Esophagus squamous epithelium (tissue), 5 donors: ENCODE measurements around the gene SURF2. TPM values are rescaled to one million over a fixed set of nuclear protein-coding genes. Genes with fewer than 3 reads are reported as not detected.
A peak's percentile ranks its signal among the peaks of the same experiment; 100 is the strongest.

Experiments used
- DNase-seq: peaks from one replicate; lab custom pipeline; 2025; lab: John Stamatoyannopoulos, UW
- H3K27ac ChIP-seq, 4 donors: fragments of 200-600 bp; sonication (generic); one replicate each; pipeline ENCODE4 v1.5.1; 2016 to 2019; ENCODE audit warnings: mild to moderate bottlenecking in 1 of 4
- H3K27me3 ChIP-seq, 4 donors: fragments of 200-600 bp; sonication (generic); 1 replicate in 3 of 4; 2 replicates in 1 of 4; pipeline versions ENCODE4 v1.5.1 to v1.6.0; 2017 to 2021; ENCODE audit warnings: antibody characterized with exemption in 1 of 4
- H3K36me3 ChIP-seq, 3 donors: fragments of 200-600 bp; sonication (generic); one replicate each; pipeline ENCODE4 v1.5.1; 2016 to 2019
- H3K4me1 ChIP-seq, 3 donors: fragments of 200-600 bp; sonication (generic); one replicate each; pipeline ENCODE4 v1.5.1; 2017 to 2019
- H3K4me3 ChIP-seq, 4 donors: fragments of 200-600 bp; sonication (generic); 1 replicate in 3 of 4; 2 replicates in 1 of 4; pipeline ENCODE4 v1.5.1; 2016 to 2019; ENCODE audit warnings: mild to moderate bottlenecking in 2 of 4, moderate library complexity in 1 of 4
- H3K9me3 ChIP-seq, 3 donors: fragments of 200-600 bp; sonication (generic); one replicate each; pipeline ENCODE4 v1.5.1; 2016 to 2019
- CTCF ChIP-seq, 6 experiments: fragments of 450-650 bp in 4 of 6; fragments of 200-600 bp in 2 of 6; sonication (generic) in 2 of 6; IDR thresholded peaks; one replicate each; pipeline ENCODE4 v1.5.1; 2016 to 2019; ENCODE audit warnings: antibody characterized with exemption in 6 of 6, mild to moderate bottlenecking in 4 of 6, moderate library complexity in 4 of 6
- POLR2A ChIP-seq, 4 donors: fragments of 450-650 bp; IDR thresholded peaks; one replicate each; pipeline ENCODE4 v1.6.1; 2017; ENCODE audit warnings: antibody characterized with exemption in 4 of 4, mild to moderate bottlenecking in 4 of 4, moderate library complexity in 3 of 4
- WGBS, 2 donors: methylation state at CpG; one replicate each; pipeline ENCODE4 v1.1.5; 2018; 5-methylcytosine and 5-hydroxymethylcytosine counted together
- intact Hi-C: fragments of 100-400 bp; cut with DNase I; formaldehyde crosslinking; loops from one replicate; pipeline ENCODE4 v1.15.0; 2022
- total RNA-seq, 4 donors: library from RNA; depleted of rRNA; stranded (reverse); fragments of >200 nt; gene quantifications; one replicate each; pipeline ENCODE4 v1.1.0, GENCODE V29; 2016
- donor health status: DM: yes; HTN: yes; CAD: no.

Gene SURF2
- total RNA-seq, 4 donors from 2014 or later, result 30.1 to 36.8 (median 33.6) TPM

DNA sequence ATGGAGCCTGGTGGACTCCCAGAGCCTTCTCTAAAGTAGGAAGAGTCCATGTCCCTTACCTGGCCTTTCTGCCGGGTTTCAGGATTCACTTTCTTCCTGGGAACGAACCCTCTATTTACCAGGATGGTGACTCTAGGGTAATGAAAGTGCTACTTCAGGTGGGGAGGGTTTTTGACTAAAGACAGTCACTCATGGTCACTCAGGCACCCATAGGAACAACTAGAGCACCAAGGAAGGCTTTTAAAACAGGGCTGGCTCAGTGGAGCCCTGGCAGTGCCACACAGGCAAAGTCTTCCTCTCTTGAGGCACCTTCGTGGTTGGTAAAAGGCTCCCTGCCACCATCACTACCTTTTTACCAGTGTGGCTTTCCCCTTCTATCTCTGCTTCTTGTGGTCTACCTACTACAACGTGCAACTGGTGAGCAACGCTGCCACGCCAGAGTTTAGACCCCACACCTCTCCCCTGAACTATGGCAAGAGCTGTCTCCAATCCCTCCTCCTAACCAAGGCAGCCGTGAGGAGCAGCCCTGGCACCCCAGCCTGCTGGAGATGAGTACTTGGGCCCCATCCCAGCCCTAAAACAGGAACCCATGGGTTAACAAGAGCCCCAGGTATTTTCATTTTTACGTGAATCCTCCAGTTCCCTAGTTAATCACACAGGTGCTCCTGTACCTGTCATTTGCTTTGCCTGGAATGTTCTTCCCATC, 3.6 kb upstream of the SURF2 start:
- H3K9me3 ChIP-seq, result no peaks in the 10 kb centered on the region
- H3K4me1 ChIP-seq, result peaks cover 19 to 66% (median 34%) of the 10 kb centered on the region in 3 donors
- TF ChIP-seq CTCF (IDR thresholded peaks at IDR 0.05) (no peak), POLR2A (IDR thresholded peaks at IDR 0.05) (no peak)
- no peak overlapping the region for H3K4me3 ChIP-seq
- 59 to 70% methylated on average over 6 of the region's 8 CpGs for WGBS, 2 donors
- H3K36me3 ChIP-seq, result peaks cover 29 to 60% (median 32%) of the 10 kb centered on the region in 3 donors
- DNase-seq, result no peak
- intact Hi-C loops, result no loop called here
- H3K27me3 ChIP-seq, result no peaks in the 10 kb centered on the region
- H3K27ac ChIP-seq, result no peak overlapping the region

GRCh38 chr9:133353548-133353947, 2.8 kb upstream of the SURF2 start:
- intact Hi-C loops, result no loop called here

DNA sequence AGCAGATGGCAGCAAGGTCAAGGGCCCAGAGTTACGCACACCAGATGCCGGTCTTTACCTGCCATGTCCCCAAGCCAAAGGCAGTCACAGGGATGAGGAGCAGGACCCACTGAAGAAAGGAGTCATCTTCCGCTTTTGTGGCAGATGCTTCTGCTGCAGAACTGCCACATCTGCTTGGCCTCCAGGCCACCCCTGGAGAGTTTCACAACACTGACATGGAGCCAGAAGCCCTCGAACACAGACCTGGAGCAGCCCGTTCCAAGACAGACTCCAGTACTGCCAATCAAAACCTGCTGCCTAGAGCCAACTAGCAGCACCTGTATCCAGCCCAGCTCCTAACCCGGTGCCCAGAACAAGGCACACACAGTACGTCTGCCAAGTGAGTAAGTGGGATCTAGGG, 1.6 kb upstream of the SURF2 start:
- Histone ChIP-seq H3K4me1 (peaks cover 17 to 72% (median 25%) of the 10 kb centered on the region in 3 donors), H3K4me3 (no peak overlapping the region), H3K27ac (no peak overlapping the region), H3K36me3 (peaks cover 26 to 64% (median 32%) of the 10 kb centered on the region in 3 donors), H3K27me3 (no peaks in the 10 kb centered on the region), H3K9me3 (no peaks in the 10 kb centered on the region)
- intact Hi-C loops, result no loop called here
- DNase-seq, result no peak
- 68 to 71% methylated on average over 3 to 7 of the region's 7 CpGs for WGBS, 2 donors
- TF ChIP-seq CTCF (IDR thresholded peaks at IDR 0.05) (no peak), POLR2A (IDR thresholded peaks at IDR 0.05) (no peak)

More at GRCh38 chr9:133353548-133353947, 2.8 kb upstream of the SURF2 start:
- Histone ChIP-seq H3K36me3 (peaks cover 29 to 62% (median 32%) of the 10 kb centered on the region in 3 donors), H3K27me3 (no peaks in the 10 kb centered on the region), H3K4me1 (peaks cover 20 to 72% (median 36%) of the 10 kb centered on the region in 3 donors), H3K4me3 (no peak overlapping the region), H3K9me3 (no peaks in the 10 kb centered on the region), H3K27ac (no peak overlapping the region)
- WGBS, 2 donors, result 74 to 90% methylated on average over 5 of the region's 5 CpGs
- no peak for DNase-seq
- TF ChIP-seq POLR2A (IDR thresholded peaks at IDR 0.05), result no peak
- no peak for TF ChIP-seq CTCF (IDR thresholded peaks at IDR 0.05)

DNA sequence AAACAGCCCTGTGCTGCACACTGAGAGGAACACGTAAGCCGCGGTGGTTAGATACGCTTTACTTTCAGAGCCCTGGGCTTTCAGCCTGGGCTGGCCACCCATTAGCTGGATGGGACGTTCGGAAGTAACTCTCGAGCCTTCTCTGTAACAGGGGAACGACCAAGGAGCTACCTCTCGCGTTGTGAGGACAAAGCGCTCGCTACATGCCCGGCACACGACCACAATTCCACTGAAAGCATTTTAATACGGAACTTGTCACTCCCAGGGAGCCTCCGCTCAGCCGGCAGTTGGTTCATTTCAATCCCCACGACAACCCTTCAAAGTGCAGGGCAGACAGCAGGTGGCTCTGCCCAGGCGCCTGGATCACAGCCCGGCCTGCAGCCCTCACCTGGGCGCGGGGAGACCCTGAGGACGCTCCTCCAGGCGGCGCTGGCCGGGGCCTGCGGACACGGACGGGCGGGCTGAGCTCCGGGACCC, 431 bp upstream of the SURF2 start:
- Histone ChIP-seq H3K27ac (peak overlapping the region; percentile 69 to 91 (median 88)), H3K4me3 (peak overlapping the region; percentile 73 to 93 (median 82)), H3K4me1 (peaks cover 17 to 65% (median 20%) of the 10 kb centered on the region in 3 donors), H3K36me3 (peaks cover 15 to 64% (median 31%) of the 10 kb centered on the region in 3 donors), H3K9me3 (no peaks in the 10 kb centered on the region), H3K27me3 (no peaks in the 10 kb centered on the region)
- WGBS, 2 donors, result 0% methylated on average over 4 to 12 of the region's 31 CpGs
- TF ChIP-seq POLR2A (IDR thresholded peaks at IDR 0.05) (no peak), CTCF (IDR thresholded peaks at IDR 0.05) (no peak)
- intact Hi-C loops, result no loop called here
- no peak for DNase-seq

DNA sequence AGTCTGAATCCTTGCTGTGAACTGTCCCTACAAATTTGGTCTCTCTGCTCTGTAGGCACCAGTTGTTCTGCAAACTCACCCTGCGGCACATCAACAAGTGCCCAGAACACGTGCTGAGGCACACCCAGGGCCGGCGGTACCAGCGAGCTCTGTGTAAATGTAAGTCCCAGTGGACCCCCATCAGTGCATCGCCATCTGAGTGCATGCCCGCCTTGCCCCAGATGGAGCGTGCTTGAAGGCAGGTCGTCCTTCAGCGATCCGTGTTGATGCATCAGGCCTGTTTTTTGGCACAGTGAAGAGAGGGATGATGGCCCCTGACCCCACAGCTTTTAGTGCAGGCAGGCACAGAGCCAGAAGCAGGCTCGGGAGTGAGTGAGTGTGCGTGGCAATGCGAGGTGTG, 1.3 kb downstream of the SURF2 start:
- peak overlapping the region in 2 of 4 donors; percentile 87 to 93 for H3K4me3 ChIP-seq
- intact Hi-C loops, result no loop called here
- TF ChIP-seq POLR2A (IDR thresholded peaks at IDR 0.05) (no peak), CTCF (IDR thresholded peaks at IDR 0.05) (no peak)
- H3K9me3 ChIP-seq, result no peaks in the 10 kb centered on the region
- H3K4me1 ChIP-seq, result peaks cover 23 to 70% (median 30%) of the 10 kb centered on the region in 3 donors
- no peak for DNase-seq
- H3K27me3 ChIP-seq, result no peaks in the 10 kb centered on the region
- 65 to 70% methylated on average over 9 to 10 of the region's 14 CpGs for WGBS, 2 donors
- peak overlapping the region in 1 of 4 donors; percentile 91 for H3K27ac ChIP-seq
- H3K36me3 ChIP-seq, result peaks cover 0 to 64% (median 15%) of the 10 kb centered on the region in 3 donors
